ENCODE data around the gene PIM3.

Gene PIM3

DNA sequence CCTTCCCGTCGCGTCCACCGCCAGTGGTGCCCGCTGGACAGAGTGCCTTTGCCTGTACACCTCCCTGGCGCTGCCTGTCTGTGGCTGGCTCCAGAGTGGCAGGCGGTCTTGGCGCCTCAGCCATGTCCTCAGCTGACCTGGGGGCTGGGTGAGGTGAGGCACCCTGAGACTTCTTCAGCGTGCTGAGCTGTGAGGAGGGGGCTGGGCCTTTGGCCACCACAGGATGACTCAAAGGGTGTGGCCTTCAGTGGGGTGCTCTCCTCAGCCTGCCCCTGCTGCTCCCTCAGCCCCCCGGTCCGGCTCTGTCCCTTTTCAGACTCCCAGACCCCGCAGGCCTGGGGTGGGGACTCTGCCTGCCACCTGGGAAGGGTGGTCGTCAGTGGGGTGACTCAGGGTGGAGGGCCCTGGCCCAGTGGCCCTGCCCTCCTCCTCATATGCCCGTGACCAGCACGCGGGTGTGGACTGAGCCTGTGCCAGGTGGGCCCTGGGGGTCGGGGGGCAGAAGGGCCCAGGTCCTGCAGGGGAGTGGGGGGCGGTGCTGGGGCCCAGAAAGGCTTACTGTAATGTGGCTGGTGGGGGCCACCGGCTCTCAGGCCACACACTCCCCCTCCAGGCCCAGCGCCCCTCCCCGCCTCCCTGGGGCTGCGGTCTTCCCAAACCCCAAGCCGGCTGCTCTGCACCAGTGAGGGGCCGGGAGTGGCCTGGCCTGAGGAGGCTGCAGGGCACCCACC is 26.2 kb upstream of the PIM3 start:
- TF ChIP-seq CTCF (IDR thresholded peaks at IDR 0.05; ENCODE audit: insufficient read depth, low read length, poor library complexity, severe bottlenecking): no peak
- Histone ChIP-seq H3K27me3 (replicated peaks; ENCODE audit: control insufficient read depth, insufficient read depth, low read length) (no peaks in the 10 kb centered on the region), H3K4me3 (replicated peaks; ENCODE audit: low read depth, low read length) (peak overlapping the region; percentile 73), H3K36me3 (ENCODE audit: control insufficient read depth, insufficient read depth, low read length) (no peaks in the 10 kb centered on the region)
- no peak for DNase-seq (ENCODE audit: extremely low read depth, insufficient read length)

DNA sequence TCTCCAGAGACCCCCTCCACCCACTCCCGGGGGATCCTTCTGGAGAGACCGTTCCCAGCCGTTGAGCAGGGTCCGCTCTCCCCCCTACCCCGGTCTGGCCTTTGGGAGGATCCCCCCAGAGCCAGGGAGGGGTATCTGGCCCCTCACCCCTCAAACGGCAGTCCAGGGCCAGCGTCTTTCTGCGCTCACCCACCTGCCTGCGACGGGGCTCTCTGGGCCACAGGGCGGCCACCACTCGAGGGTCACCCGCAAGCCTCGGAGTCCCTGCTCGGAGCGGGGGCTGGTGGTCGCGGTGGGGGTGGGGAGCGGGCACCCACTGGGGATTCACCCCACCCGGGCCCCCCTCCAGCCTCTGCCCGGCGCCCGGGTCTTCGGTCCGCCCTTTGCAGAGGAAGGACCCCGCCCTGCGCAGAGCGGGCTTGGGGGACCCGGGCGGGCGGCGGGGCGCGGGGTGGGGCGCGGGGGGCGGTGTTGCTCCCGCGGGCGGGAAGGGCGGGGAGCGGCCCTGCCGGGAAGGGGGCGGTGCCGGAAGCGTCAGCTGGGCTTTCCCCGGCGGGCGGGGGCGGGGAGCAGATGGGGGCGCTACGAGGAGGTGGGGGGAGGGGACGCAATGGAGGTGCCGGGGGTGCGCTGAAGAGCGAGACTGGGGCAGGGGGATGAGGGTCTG is 25.5 kb upstream of the PIM3 start:
- Histone ChIP-seq H3K4me3 (replicated peaks; ENCODE audit: low read depth, low read length) (peak overlapping the region; percentile 73), H3K27me3 (replicated peaks; ENCODE audit: control insufficient read depth, insufficient read depth, low read length) (no peaks in the 10 kb centered on the region), H3K36me3 (ENCODE audit: control insufficient read depth, insufficient read depth, low read length) (no peaks in the 10 kb centered on the region)
- no peak for TF ChIP-seq CTCF (IDR thresholded peaks at IDR 0.05; ENCODE audit: insufficient read depth, low read length, poor library complexity, severe bottlenecking)
- peak; percentile 82 for DNase-seq (ENCODE audit: extremely low read depth, insufficient read length)

GRCh38 chr22:49935561-49935960 is 25.0 kb upstream of the PIM3 start:
- no peaks in the 10 kb centered on the region for H3K36me3 ChIP-seq (ENCODE audit: control insufficient read depth, insufficient read depth, low read length)
- H3K27me3 ChIP-seq (replicated peaks; ENCODE audit: control insufficient read depth, insufficient read depth, low read length): no peaks in the 10 kb centered on the region
- peak overlapping the region; percentile 73 for H3K4me3 ChIP-seq (replicated peaks; ENCODE audit: low read depth, low read length)
- DNase-seq (ENCODE audit: extremely low read depth, insufficient read length): no peak
- no peak for TF ChIP-seq CTCF (IDR thresholded peaks at IDR 0.05; ENCODE audit: insufficient read depth, low read length, poor library complexity, severe bottlenecking)

GRCh38 chr22:49936018-49936972 is 24.3 kb upstream of the PIM3 start:
- Histone ChIP-seq H3K36me3 (ENCODE audit: control insufficient read depth, insufficient read depth, low read length) (no peaks in the 10 kb centered on the region), H3K27me3 (replicated peaks; ENCODE audit: control insufficient read depth, insufficient read depth, low read length) (no peaks in the 10 kb centered on the region), H3K4me3 (replicated peaks; ENCODE audit: low read depth, low read length) (peak overlapping the region; percentile 73)
- peak; percentile 13 for TF ChIP-seq CTCF (IDR thresholded peaks at IDR 0.05; ENCODE audit: insufficient read depth, low read length, poor library complexity, severe bottlenecking)
- DNase-seq (ENCODE audit: extremely low read depth, insufficient read length): peak; percentile 96

- no peak for TF ChIP-seq CTCF (IDR thresholded peaks at IDR 0.05; ENCODE audit: insufficient read depth, low read length, poor library complexity, severe bottlenecking)
- H3K36me3 ChIP-seq (ENCODE audit: control insufficient read depth, insufficient read depth, low read length): no peaks in the 10 kb centered on the region
- no peak overlapping the region for H3K4me3 ChIP-seq (replicated peaks; ENCODE audit: low read depth, low read length)
- H3K27me3 ChIP-seq (replicated peaks; ENCODE audit: control insufficient read depth, insufficient read depth, low read length): no peaks in the 10 kb centered on the region
- DNase-seq (ENCODE audit: extremely low read depth, insufficient read length): no peak
These were observed 23.4 kb upstream of the PIM3 start for GRCh38 chr22:49936973-49937757.

Measured in GM06990 (cell line).